ENCODE data around the gene C10orf67.

Gene C10orf67

DNA sequence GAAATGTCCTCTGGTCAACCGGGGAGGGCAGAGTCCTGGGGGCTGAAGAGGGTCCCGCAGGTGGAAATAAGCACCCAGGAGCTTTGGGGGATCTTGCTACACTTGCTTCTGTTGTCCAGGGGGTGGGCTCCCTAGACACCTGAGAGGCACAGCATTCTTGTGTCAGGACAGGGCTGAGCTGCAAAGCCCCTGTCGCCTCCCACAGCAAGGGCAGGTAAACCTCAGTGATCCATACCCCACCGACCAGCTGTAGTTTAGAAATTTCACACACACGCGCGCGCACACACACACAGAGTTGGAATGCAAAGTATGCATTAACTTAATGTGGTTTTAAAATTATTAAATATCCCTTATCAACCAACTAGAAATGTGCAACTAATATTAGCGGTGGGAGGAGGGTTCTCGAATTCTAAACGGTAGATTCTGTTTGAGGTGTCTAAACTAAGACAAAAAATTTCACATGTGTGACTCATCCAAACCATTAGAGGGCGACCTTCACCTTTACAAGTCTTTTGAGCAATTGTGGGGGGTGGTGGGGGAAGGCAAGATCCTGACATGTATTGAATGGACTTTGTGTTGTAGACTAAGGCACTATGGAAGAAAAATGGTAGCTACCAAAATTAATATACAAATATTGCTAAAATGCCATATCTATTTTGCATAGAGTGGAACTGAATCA is 186.8 kb downstream of the C10orf67 start:
- DNase-seq: no peak

DNA sequence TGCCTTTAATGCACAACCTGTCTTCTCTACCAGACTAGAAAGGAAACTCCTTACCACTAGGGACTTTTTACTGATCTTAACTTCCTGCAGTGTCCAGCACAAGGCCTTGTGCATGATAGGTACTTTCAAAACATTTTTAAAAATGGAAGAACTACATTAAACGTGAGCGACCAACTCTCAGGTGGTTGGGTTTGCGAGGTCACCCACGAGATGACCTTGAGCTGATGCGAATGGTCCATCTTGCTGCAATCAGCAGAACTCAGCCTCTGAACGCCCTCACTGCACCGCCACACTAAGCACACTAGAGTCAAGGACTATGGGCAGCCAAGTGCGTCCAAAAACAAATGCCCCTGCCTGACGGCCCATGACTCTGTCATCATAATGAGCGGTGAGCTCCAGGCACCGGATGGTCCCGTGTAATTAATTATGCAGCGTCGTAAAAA is 187.3 kb downstream of the C10orf67 start:
- no peak for DNase-seq

DNA sequence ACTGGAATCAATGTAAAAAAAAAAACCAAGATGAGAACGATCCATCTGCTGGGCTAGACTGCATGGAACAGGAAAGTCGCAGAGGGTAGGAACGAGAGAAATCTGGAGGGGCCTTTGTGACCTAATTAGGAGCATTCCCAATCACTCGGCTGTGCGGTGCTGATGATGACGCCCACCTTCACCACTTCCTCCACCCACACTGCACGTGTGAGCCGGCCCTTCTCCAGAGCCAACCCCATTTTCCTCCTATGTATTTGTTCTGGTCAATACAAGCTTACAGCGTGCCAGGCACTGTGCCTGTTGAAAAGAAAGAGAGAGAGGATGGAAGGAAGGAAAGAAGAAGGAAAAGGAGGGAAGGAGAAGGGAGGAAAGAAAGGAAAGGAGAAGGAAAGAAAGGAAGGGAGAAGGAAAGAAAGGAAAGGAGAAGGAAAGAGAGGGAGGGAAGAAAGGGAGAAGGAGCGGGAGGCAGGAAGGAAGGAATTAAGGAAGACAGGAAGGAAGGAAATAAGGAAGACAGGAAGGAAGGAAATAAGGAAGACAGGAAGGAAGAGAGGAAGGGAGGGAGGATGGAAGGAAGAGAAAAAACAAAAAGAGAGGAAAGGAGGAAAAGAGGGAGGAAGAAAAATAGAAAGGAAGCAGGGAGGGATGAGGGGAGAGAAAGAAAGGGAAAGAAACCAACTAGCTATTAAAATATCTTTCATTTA is 188.0 kb downstream of the C10orf67 start:
- no peak for DNase-seq

DNA sequence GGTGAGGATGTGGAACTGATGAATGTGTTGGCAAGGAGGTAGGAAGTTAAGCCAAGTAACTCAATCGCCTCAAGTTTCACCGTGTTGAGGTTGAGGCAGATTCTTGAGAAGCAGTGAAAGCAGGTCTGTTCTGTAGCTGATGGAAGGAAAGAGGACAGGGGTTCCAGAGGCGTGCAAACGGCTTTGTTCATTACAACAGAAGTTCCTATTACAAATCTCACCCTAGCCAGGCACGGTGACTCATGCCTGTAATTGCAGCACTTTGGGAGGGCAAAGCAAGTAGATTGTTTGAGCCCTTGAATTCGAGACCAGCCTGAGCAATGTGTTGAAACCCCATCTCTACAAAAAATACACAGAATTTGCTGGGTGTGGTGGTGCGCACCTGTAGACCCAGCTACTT is 189.4 kb downstream of the C10orf67 start:
- DNase-seq: no peak
